ENCODE results near the gene SMAD7. TPM values are rescaled to one million over a fixed set of nuclear protein-coding genes. Genes with fewer than 3 reads are reported as not detected.
A peak's percentile ranks its signal among the peaks of the same experiment; 100 is the strongest.

Gene SMAD7
- total and polyA plus RNA-seq, 2 experiments from 2014 or later: 11.8 to 29.8 TPM

DNA sequence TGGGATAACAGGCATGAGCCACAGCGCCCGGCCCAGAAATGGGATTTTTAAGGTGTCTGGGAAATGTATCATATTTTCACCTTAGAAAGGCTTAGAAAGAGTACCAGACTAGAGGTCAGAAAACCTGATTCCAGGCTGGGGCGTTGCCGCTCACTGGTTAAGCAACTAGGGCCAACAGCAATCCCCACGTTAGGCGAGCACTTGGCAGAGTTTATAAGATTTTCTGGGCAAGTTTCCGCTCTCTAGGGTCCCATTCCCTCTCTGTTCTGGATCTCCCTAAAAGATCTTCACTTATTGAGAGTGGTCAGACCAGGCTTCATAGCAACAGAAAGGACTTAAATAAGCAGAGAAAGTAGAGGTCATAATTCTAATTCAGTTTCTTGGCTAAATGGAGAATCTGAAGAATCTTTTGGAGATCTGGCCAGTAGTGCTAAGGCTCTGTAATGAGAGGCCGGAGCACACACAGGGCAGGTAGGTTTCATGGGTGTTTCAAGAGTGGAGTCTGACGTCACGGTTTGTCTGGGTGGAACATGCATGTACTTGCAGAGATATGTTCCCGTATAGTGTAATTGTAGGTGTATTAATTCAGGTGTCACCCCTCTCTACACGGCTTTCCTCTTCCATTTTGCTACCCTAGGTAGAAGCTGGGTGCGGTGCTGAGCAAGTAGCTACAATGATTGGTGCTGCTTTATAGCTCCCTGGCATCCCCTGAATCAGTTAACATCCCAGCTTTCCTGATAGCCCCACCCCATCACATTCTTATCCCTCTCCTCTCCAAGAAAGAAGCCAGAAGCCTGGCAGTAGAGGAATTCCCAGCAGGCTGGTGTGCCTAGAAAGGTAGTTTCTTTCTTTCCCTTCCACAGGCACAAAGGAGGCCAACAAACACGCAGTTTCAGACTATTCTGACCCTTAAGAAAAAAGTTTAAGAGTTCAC is 4.4 kb upstream of the SMAD7 start (continued):
- TF ChIP-seq, protein P1, sequence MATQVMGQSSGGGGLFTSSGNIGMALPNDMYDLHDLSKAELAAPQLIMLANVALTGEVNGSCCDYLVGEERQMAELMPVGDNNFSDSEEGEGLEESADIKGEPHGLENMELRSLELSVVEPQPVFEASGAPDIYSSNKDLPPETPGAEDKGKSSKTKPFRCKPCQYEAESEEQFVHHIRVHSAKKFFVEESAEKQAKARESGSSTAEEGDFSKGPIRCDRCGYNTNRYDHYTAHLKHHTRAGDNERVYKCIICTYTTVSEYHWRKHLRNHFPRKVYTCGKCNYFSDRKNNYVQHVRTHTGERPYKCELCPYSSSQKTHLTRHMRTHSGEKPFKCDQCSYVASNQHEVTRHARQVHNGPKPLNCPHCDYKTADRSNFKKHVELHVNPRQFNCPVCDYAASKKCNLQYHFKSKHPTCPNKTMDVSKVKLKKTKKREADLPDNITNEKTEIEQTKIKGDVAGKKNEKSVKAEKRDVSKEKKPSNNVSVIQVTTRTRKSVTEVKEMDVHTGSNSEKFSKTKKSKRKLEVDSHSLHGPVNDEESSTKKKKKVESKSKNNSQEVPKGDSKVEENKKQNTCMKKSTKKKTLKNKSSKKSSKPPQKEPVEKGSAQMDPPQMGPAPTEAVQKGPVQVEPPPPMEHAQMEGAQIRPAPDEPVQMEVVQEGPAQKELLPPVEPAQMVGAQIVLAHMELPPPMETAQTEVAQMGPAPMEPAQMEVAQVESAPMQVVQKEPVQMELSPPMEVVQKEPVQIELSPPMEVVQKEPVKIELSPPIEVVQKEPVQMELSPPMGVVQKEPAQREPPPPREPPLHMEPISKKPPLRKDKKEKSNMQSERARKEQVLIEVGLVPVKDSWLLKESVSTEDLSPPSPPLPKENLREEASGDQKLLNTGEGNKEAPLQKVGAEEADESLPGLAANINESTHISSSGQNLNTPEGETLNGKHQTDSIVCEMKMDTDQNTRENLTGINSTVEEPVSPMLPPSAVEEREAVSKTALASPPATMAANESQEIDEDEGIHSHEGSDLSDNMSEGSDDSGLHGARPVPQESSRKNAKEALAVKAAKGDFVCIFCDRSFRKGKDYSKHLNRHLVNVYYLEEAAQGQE (IDR thresholded peaks at IDR 0.05; ENCODE audit: unreplicated experiment): no peak
- no peak for TF ChIP-seq NANOG (IDR thresholded peaks at IDR 0.05; ENCODE audit: borderline replicate concordance)
- no peak for TF ChIP-seq ZNF331 (CRISPR knock-in tag; IDR thresholded peaks at IDR 0.05; ENCODE audit: low read depth)
- no peak for TF ChIP-seq POLR2AphosphoS5 (IDR thresholded peaks at IDR 0.05; ENCODE audit: low read depth)
- TF ChIP-seq CREB1 (CRISPR knock-in tag; IDR thresholded peaks at IDR 0.05; ENCODE audit: low read depth): no peak
- TF ChIP-seq EZH2phosphoT487 (IDR thresholded peaks at IDR 0.05; ENCODE audit: unreplicated experiment): no peak
- TF ChIP-seq JUNB (IDR thresholded peaks at IDR 0.05; ENCODE audit: unreplicated experiment): no peak

DNA sequence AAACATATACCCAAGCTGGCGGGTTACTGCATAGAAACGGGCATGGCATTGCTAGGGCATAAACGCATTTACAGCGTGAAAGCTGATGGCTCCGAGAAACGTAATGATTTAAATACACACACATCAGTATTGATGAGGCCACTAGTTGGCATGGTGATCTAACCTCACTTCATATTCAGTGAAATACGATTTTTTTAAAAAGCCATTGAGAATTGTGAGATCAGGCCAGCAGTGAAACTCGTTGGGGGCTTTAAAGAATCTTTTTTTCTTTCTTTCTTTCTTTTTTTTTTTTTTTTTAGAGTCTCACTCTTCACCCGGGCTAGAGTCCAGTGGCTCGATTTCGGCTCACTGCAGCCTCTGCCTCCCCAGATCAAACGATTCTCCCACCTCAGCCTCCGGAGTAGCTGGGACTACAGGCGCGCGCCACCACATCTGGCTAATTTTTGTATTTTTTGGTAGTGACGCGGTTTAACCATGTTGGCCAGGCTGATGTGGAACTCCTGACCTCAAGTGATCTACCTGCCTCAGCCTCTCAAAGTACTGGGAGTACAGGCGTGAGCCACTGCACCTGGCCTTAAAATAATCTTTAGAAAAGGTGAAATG is 2.4 kb upstream of the SMAD7 start:
- Mint-ChIP-seq H3K27me3 (ENCODE audit: insufficient read depth, low read depth, poor library complexity) (peaks cover 31% of the 10 kb centered on the region), H3K4me3 (peak overlapping the region; percentile 82), H3K9me3 (peaks cover 2% of the 10 kb centered on the region; the same call in 1 of the 3 replicates), H3K27ac (peak overlapping the region; percentile 70), H3K36me3 (ENCODE audit: low read depth) (peaks cover 15% of the 10 kb centered on the region), H3K4me1 (peaks cover 40% of the 10 kb centered on the region)
- H3K27me3 ChIP-seq (ENCODE audit: insufficient read depth): peaks cover 21% of the 10 kb centered on the region
- H3F3A ChIP-seq (replicated peaks; ENCODE audit: low read depth): peaks cover 19% of the 10 kb centered on the region
- DNase-seq (ENCODE audit: low spot score): no peak
- H3K4me1 ChIP-seq (ENCODE audit: insufficient read depth): peaks cover 39% of the 10 kb centered on the region
- peaks cover 39% of the 10 kb centered on the region for H3K79me2 ChIP-seq (replicated peaks; ENCODE audit: insufficient read depth)
- peak overlapping the region; percentile 100 for H3K27ac ChIP-seq (ENCODE audit: low read depth)
- no peak overlapping the region for H2AFZ ChIP-seq
- no peaks in the 10 kb centered on the region for H3K9me2 ChIP-seq (ENCODE audit: insufficient read depth)
- H4K20me1 ChIP-seq (replicated peaks; ENCODE audit: insufficient read depth): peaks cover 17% of the 10 kb centered on the region
- ATAC-seq: no peak
- H3K4me2 ChIP-seq: peak overlapping the region; percentile 99
- no peaks in the 10 kb centered on the region for H3K36me3 ChIP-seq (ENCODE audit: insufficient read depth)
- peak overlapping the region; percentile 94 for H3K4me3 ChIP-seq
- no peak for TF ChIP-seq CREB1 (CRISPR knock-in tag; IDR thresholded peaks at IDR 0.05; ENCODE audit: low read depth)
- no peak for TF ChIP-seq EZH2phosphoT487 (IDR thresholded peaks at IDR 0.05; ENCODE audit: unreplicated experiment)
- TF ChIP-seq EZH2 (IDR thresholded peaks at IDR 0.05; ENCODE audit: low read depth, unreplicated experiment): no peak
- TF ChIP-seq, protein P2, sequence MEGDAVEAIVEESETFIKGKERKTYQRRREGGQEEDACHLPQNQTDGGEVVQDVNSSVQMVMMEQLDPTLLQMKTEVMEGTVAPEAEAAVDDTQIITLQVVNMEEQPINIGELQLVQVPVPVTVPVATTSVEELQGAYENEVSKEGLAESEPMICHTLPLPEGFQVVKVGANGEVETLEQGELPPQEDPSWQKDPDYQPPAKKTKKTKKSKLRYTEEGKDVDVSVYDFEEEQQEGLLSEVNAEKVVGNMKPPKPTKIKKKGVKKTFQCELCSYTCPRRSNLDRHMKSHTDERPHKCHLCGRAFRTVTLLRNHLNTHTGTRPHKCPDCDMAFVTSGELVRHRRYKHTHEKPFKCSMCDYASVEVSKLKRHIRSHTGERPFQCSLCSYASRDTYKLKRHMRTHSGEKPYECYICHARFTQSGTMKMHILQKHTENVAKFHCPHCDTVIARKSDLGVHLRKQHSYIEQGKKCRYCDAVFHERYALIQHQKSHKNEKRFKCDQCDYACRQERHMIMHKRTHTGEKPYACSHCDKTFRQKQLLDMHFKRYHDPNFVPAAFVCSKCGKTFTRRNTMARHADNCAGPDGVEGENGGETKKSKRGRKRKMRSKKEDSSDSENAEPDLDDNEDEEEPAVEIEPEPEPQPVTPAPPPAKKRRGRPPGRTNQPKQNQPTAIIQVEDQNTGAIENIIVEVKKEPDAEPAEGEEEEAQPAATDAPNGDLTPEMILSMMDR (conservative IDR thresholded peaks at IDR 0.05; ENCODE audit: low read depth in 2 of 2): no peak
- no peak for TF ChIP-seq POLR2AphosphoS5 (IDR thresholded peaks at IDR 0.05; ENCODE audit: low read depth)
- no peak for TF ChIP-seq ZNF114 (CRISPR knock-in tag; IDR thresholded peaks at IDR 0.05)
- TF ChIP-seq, protein P1 (IDR thresholded peaks at IDR 0.05; ENCODE audit: unreplicated experiment): no peak
